ENCODE results near the gene CBLN3.

CBLN3 gene

GRCh38 chr14:24426150-24426911, 3.1 kb downstream of the CBLN3 start:
- Histone ChIP-seq H3K79me2 (ENCODE audit: control insufficient read depth, insufficient read depth, low read length) (no peaks in the 10 kb centered on the region), H2BK5ac (ENCODE audit: low read length) (no peak overlapping the region), H3K27ac (ENCODE audit: low read depth, low read length) (no peak overlapping the region), H3K36me3 (ENCODE audit: control insufficient read depth, insufficient read depth, low read length) (no peaks in the 10 kb centered on the region), H3K56ac (ENCODE audit: low read length) (no peak overlapping the region), H4K5ac (ENCODE audit: low read length) (no peak overlapping the region), H3K4ac (ENCODE audit: low read depth, low read length) (no peak overlapping the region), H3K4me1 (ENCODE audit: control insufficient read depth, low read depth, low read length) (peaks cover 2% of the 10 kb centered on the region), H2BK120ac (ENCODE audit: low read depth, low read length) (no peak overlapping the region), H3K9ac (ENCODE audit: low read length) (no peak overlapping the region), H3K18ac (ENCODE audit: low read length) (no peak overlapping the region), H3K23ac (ENCODE audit: low read length) (no peak overlapping the region), H3K4me3 (ENCODE audit: low read length) (no peak overlapping the region), H2AK5ac (ENCODE audit: low read length) (no peak overlapping the region), H3K79me1 (ENCODE audit: low read length) (no peaks in the 10 kb centered on the region), H3K4me2 (ENCODE audit: low read length) (no peak overlapping the region), H2BK15ac (replicated peaks; ENCODE audit: low read depth) (no peak overlapping the region), H4K8ac (ENCODE audit: low read depth, low read length) (no peak overlapping the region), H3K27me3 (ENCODE audit: insufficient read depth, low read length, poor library complexity) (no peaks in the 10 kb centered on the region)
- DNase-seq = no peak
- WGBS (ENCODE audit: extremely low coverage, insufficient coverage, low lambda C conversion rate) = no CpG with 5 or more reads among the region's 2 CpGs

- H2BK15ac ChIP-seq (replicated peaks; ENCODE audit: low read depth) = no peak overlapping the region
- no peak for DNase-seq
- H3K4me1 ChIP-seq (ENCODE audit: control insufficient read depth, low read depth, low read length) = peaks cover 2% of the 10 kb centered on the region
- no peak overlapping the region for H3K18ac ChIP-seq (ENCODE audit: low read length)
- H3K79me1 ChIP-seq (ENCODE audit: low read length) = no peaks in the 10 kb centered on the region
- H3K27ac ChIP-seq (ENCODE audit: low read depth, low read length) = no peak overlapping the region
- H3K36me3 ChIP-seq (ENCODE audit: control insufficient read depth, insufficient read depth, low read length) = no peaks in the 10 kb centered on the region
- H3K4me3 ChIP-seq (ENCODE audit: low read length) = no peak overlapping the region
- H2BK120ac ChIP-seq (ENCODE audit: low read depth, low read length) = no peak overlapping the region
- H3K4ac ChIP-seq (ENCODE audit: low read depth, low read length) = no peak overlapping the region
- no peak overlapping the region for H2AK5ac ChIP-seq (ENCODE audit: low read length)
- H3K9ac ChIP-seq (ENCODE audit: low read length) = no peak overlapping the region
- H4K8ac ChIP-seq (ENCODE audit: low read depth, low read length) = no peak overlapping the region
- H3K23ac ChIP-seq (ENCODE audit: low read length) = no peak overlapping the region
- H2BK5ac ChIP-seq (ENCODE audit: low read length) = no peak overlapping the region
- H3K56ac ChIP-seq (ENCODE audit: low read length) = no peak overlapping the region
- H4K5ac ChIP-seq (ENCODE audit: low read length) = no peak overlapping the region
- no CpG with 5 or more reads among the region's 3 CpGs for WGBS (ENCODE audit: extremely low coverage, insufficient coverage, low lambda C conversion rate)
- no peak overlapping the region for H3K4me2 ChIP-seq (ENCODE audit: low read length)
- H3K79me2 ChIP-seq (ENCODE audit: control insufficient read depth, insufficient read depth, low read length) = no peaks in the 10 kb centered on the region
- no peaks in the 10 kb centered on the region for H3K27me3 ChIP-seq (ENCODE audit: insufficient read depth, low read length, poor library complexity)
Observed at GRCh38 chr14:24425704-24426103, 3.8 kb downstream of the CBLN3 start.

GRCh38 chr14:24422694-24423601, 6.5 kb downstream of the CBLN3 start:
- Histone ChIP-seq H2BK5ac (ENCODE audit: low read length) (no peak overlapping the region), H4K8ac (ENCODE audit: low read depth, low read length) (no peak overlapping the region), H3K27ac (ENCODE audit: low read depth, low read length) (no peak overlapping the region), H2BK120ac (ENCODE audit: low read depth, low read length) (no peak overlapping the region), H3K4me1 (ENCODE audit: control insufficient read depth, low read depth, low read length) (no peaks in the 10 kb centered on the region), H3K79me2 (ENCODE audit: control insufficient read depth, insufficient read depth, low read length) (no peaks in the 10 kb centered on the region), H3K36me3 (ENCODE audit: control insufficient read depth, insufficient read depth, low read length) (no peaks in the 10 kb centered on the region), H3K56ac (ENCODE audit: low read length) (no peak overlapping the region), H3K23ac (ENCODE audit: low read length) (no peak overlapping the region), H3K18ac (ENCODE audit: low read length) (no peak overlapping the region), H2AK5ac (ENCODE audit: low read length) (no peak overlapping the region), H4K5ac (ENCODE audit: low read length) (no peak overlapping the region), H3K4me2 (ENCODE audit: low read length) (no peak overlapping the region), H3K4ac (ENCODE audit: low read depth, low read length) (no peak overlapping the region), H3K27me3 (ENCODE audit: insufficient read depth, low read length, poor library complexity) (no peaks in the 10 kb centered on the region), H3K79me1 (ENCODE audit: low read length) (no peaks in the 10 kb centered on the region), H2BK15ac (replicated peaks; ENCODE audit: low read depth) (no peak overlapping the region), H3K9ac (ENCODE audit: low read length) (no peak overlapping the region), H3K4me3 (ENCODE audit: low read length) (no peak overlapping the region)
- no CpG with 5 or more reads among the region's 12 CpGs for WGBS (ENCODE audit: extremely low coverage, insufficient coverage, low lambda C conversion rate)
- DNase-seq = no peak

GRCh38 chr14:24422261-24422660, 7.2 kb downstream of the CBLN3 start:
- H3K27me3 ChIP-seq (ENCODE audit: insufficient read depth, low read length, poor library complexity) = no peaks in the 10 kb centered on the region
- 100% methylated on average over 1 of the region's 4 CpGs for WGBS (ENCODE audit: extremely low coverage, insufficient coverage, low lambda C conversion rate)
- no peak overlapping the region for H2BK120ac ChIP-seq (ENCODE audit: low read depth, low read length)
- H3K36me3 ChIP-seq (ENCODE audit: control insufficient read depth, insufficient read depth, low read length) = no peaks in the 10 kb centered on the region
- no peak overlapping the region for H4K8ac ChIP-seq (ENCODE audit: low read depth, low read length)
- no peaks in the 10 kb centered on the region for H3K79me1 ChIP-seq (ENCODE audit: low read length)
- H3K18ac ChIP-seq (ENCODE audit: low read length) = no peak overlapping the region
- no peaks in the 10 kb centered on the region for H3K4me1 ChIP-seq (ENCODE audit: control insufficient read depth, low read depth, low read length)
- no peak overlapping the region for H2BK15ac ChIP-seq (replicated peaks; ENCODE audit: low read depth)
- no peak overlapping the region for H2AK5ac ChIP-seq (ENCODE audit: low read length)
- H3K4ac ChIP-seq (ENCODE audit: low read depth, low read length) = no peak overlapping the region
- H3K27ac ChIP-seq (ENCODE audit: low read depth, low read length) = no peak overlapping the region
- no peak for DNase-seq
- no peak overlapping the region for H3K4me2 ChIP-seq (ENCODE audit: low read length)
- no peak overlapping the region for H3K4me3 ChIP-seq (ENCODE audit: low read length)
- no peaks in the 10 kb centered on the region for H3K79me2 ChIP-seq (ENCODE audit: control insufficient read depth, insufficient read depth, low read length)
- H3K56ac ChIP-seq (ENCODE audit: low read length) = no peak overlapping the region
- H3K23ac ChIP-seq (ENCODE audit: low read length) = no peak overlapping the region
- no peak overlapping the region for H4K5ac ChIP-seq (ENCODE audit: low read length)
- no peak overlapping the region for H2BK5ac ChIP-seq (ENCODE audit: low read length)
- no peak overlapping the region for H3K9ac ChIP-seq (ENCODE audit: low read length)

- H3K23ac ChIP-seq (ENCODE audit: low read length) = no peak overlapping the region
- H3K4me3 ChIP-seq (ENCODE audit: low read length) = no peak overlapping the region
- H4K5ac ChIP-seq (ENCODE audit: low read length) = no peak overlapping the region
- no peak for DNase-seq
- H2BK120ac ChIP-seq (ENCODE audit: low read depth, low read length) = no peak overlapping the region
- H3K4ac ChIP-seq (ENCODE audit: low read depth, low read length) = no peak overlapping the region
- no peak overlapping the region for H2AK5ac ChIP-seq (ENCODE audit: low read length)
- H3K36me3 ChIP-seq (ENCODE audit: control insufficient read depth, insufficient read depth, low read length) = no peaks in the 10 kb centered on the region
- H3K18ac ChIP-seq (ENCODE audit: low read length) = no peak overlapping the region
- no peak overlapping the region for H4K8ac ChIP-seq (ENCODE audit: low read depth, low read length)
- WGBS (ENCODE audit: extremely low coverage, insufficient coverage, low lambda C conversion rate) = no CpG with 5 or more reads among the region's 6 CpGs
- H3K79me1 ChIP-seq (ENCODE audit: low read length) = no peaks in the 10 kb centered on the region
- H3K9ac ChIP-seq (ENCODE audit: low read length) = no peak overlapping the region
- H3K56ac ChIP-seq (ENCODE audit: low read length) = no peak overlapping the region
- H3K27me3 ChIP-seq (ENCODE audit: insufficient read depth, low read length, poor library complexity) = no peaks in the 10 kb centered on the region
- H2BK15ac ChIP-seq (replicated peaks; ENCODE audit: low read depth) = no peak overlapping the region
- no peaks in the 10 kb centered on the region for H3K4me1 ChIP-seq (ENCODE audit: control insufficient read depth, low read depth, low read length)
- H2BK5ac ChIP-seq (ENCODE audit: low read length) = no peak overlapping the region
- H3K79me2 ChIP-seq (ENCODE audit: control insufficient read depth, insufficient read depth, low read length) = no peaks in the 10 kb centered on the region
- no peak overlapping the region for H3K27ac ChIP-seq (ENCODE audit: low read depth, low read length)
- no peak overlapping the region for H3K4me2 ChIP-seq (ENCODE audit: low read length)
Observed at GRCh38 chr14:24418492-24418873, 11.0 kb downstream of the CBLN3 start.
